NCI-H1417 treated with DMSO at 0.1 percent for 48 hours (cell line): ENCODE data around the gene NUMB.
"Not testable (repeated sequence)": the region's sequence is repeated elsewhere in the genome, so short reads cannot be mapped to it uniquely, and the experiment has no call there.

Experiments
- DNase-seq: peaks from one replicate; lab custom pipeline; 2025; lab: John Stamatoyannopoulos, UW

The NUMB gene

GRCh38 chr14:73359445-73359844 is 98.9 kb downstream of the NUMB start:
- no peak for DNase-seq

DNA sequence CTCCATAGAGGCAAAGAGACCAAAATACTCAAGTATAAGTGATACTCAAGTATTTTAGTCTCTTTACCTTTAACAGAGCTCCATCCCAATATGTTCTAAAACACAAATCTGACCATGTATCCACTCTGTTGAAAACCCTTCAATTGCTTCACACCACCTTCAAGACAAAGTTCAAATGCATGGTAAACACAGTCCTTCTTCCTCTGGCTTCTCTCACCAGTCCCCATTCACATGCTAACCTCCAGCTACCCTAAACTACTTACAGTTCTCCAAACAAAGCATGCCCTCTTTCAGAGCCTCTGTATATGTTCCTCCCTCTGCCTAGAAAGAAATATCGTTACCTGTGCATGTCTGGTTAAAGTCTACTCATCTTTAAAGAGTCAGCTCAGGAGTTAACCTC is 100.2 kb downstream of the NUMB start:
- no peak for DNase-seq

DNA sequence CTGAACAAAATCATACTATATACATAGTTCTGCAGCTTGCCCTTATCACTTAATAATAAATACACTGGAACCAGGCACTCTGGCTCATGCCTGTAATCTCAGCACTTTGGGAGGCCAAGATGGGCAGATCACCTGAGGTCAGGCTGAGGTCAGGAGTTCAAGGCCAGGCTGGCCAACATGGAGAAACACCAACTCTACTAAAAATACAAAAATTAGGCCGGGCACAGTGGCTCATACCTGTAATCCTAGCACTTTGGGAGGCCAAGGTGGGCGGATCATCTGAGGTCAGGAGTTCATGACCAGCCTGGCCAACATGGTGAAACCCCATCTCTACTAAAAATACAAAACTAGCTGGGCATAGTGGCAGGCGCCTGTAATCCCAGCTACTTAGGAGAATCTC is 109.3 kb downstream of the NUMB start:
- not testable (repeated sequence) for DNase-seq

DNA sequence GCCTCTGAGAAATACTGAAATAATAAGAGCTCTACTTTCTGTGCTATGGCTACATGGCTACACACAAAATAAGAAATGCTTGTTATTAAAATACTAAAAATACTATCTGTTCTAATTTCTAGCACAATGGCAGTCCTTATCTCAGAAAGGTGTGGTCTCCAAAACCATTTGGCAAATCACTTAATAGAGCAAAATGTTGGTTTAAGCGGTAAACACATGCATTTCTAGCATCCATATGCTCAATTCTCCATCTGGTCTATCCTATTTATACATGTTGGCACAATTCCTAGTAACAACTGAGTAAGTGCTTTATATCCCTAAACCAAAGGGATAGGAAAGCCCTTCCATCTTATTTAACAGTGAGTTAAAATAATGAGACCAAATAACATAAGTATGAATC is 114.0 kb downstream of the NUMB start:
- DNase-seq = no peak

- no peak for DNase-seq
Measured at GRCh38 chr14:73342670-73343069, 115.7 kb downstream of the NUMB start.

- no peak for DNase-seq
Measured at GRCh38 chr14:73339846-73340595, 118.3 kb downstream of the NUMB start.

- no peak for DNase-seq
Measured at GRCh38 chr14:73339206-73339605, 119.1 kb downstream of the NUMB start.

- no peak for DNase-seq
Measured at GRCh38 chr14:73338551-73338950, 119.8 kb downstream of the NUMB start.

GRCh38 chr14:73333031-73333430 is 125.3 kb downstream of the NUMB start:
- DNase-seq = no peak

GRCh38 chr14:73325630-73326299 is 132.6 kb downstream of the NUMB start:
- no peak for DNase-seq

- no peak for DNase-seq
Measured at GRCh38 chr14:73325063-73325462, 133.3 kb downstream of the NUMB start.

DNA sequence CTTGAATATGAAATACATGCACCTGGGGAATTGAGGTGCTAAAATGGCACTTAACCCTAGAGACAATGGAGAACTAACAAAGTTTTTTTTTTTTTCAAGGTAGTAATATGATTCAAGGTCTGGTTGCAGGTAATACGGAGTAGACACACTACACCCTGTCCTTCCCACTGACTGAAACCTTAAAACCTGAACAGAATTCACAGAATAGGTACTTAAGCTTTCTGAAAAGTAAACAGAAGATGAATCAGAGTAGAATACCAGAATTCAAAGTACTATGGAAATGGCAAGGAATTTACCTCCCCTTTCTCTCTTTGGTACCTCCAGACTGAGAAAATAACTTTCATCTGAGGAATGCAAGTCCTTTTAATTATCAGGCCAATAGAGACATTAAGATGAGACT is 133.8 kb downstream of the NUMB start:
- DNase-seq = no peak

DNA sequence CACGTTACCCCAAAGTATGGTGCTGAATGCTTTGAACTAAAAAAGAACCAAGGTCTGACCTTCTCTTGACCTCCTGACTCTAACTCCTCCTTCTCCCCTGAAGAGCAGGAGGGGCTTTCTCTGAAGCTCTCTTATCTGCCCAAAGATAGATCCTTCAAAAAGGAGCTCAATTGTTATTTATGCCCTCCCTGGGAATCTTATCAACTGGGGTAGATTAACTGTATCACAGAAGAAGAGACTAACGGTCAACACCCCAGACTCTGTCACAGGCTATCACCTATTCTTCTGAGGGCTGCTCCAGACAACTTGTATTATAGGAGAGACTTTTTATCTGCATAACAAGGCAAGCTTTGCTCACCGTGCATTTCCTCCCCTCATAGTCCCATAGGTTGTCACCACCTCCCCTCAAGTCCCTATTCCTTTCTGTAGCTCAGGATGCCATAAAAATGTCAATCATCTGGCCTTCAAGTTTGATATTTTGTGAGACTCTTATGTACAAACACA is 134.4 kb downstream of the NUMB start:
- DNase-seq = no peak

GRCh38 chr14:73313151-73313550 is 145.2 kb downstream of the NUMB start:
- no peak for DNase-seq

GRCh38 chr14:73312687-73313086 is 145.7 kb downstream of the NUMB start:
- no peak for DNase-seq

- no peak for DNase-seq
Measured at GRCh38 chr14:73311708-73312030, 146.7 kb downstream of the NUMB start.

DNA sequence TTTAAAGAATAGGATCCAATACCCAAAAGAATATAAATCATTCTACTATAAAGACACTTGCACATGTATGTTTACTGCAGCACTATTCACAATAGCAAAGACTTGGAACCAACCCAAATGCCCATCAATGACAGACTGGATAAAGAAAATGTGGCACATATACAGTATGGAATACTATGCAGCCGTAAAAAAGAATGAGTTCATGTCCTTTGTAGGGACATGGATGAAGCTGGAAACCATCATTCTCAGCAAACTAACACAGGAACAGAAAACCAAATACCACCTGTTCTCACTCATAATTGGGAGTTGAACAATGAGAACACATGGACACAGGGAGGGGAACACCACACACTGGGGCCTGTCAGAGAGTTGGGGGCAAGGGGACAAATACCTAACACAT is 149.1 kb downstream of the NUMB start:
- not testable (repeated sequence) for DNase-seq

- no peak for DNase-seq
Measured at GRCh38 chr14:73307261-73307660, 151.1 kb downstream of the NUMB start.

- no peak for DNase-seq
Measured at GRCh38 chr14:73305499-73305898, 152.8 kb downstream of the NUMB start.

DNA sequence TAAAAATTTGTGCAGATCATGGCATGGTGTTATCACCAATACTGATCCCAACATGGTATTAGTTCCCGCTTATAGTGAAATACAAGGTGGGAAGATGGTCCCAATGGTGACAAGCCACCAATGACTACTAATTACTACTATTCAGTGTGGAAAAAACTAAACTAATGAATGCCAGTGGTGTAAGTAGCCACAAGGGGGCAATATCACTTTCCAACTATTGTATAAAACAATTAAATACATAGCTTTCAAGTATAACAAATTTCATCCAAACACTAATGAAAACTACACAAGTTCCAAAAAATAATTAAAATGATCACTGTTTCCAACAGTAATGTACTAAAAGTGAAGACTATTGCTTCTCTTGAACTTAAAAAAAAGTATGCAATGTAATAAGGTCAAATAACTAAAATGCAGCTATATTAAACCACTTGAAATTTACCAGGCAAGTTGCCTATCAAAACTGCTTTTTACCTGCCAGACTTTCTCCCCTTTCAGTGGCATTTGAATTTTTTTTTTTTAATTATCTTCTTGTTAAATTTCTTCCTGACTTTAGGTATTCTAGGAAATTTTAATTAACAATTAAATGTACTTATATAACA is 163.0 kb downstream of the NUMB start:
- DNase-seq = peak; percentile 7

GRCh38 chr14:73293782-73294781 is 164.3 kb downstream of the NUMB start:
- DNase-seq = no peak

DNA sequence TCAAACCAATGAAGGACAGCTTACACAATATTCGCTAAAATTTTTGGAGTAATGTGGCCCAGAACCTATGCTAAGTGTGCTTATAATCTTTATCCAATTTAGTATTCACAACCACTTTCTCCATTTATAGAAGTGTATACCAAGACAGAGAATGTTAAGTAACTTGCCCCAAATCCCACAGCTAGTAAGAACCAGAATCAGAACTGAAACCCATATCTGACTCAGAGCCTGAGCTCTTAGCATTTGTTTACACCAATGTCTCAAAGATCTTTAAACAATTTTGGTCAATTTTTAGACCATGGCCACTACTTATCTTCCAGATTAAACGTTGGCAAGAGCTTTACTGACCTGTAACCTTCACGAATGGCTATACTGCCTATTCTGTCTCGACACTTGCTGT is 168.1 kb downstream of the NUMB start:
- no peak for DNase-seq
